Dendritic cell treated with granulocyte-macrophage colony-stimulating factor and Interleukin-4, amounts not matched to agents 40 ng/mL and 50 ng/mL, for 4 days (primary cell): ENCODE results near the gene CDK17.
"Not testable (repeated sequence)": the region's sequence is repeated elsewhere in the genome, so short reads cannot be mapped to it uniquely, and the experiment has no call there.

Experiments used
- H3K27ac Mint-ChIP-seq: one replicate; pipeline ENCODE4 v1.8.0; 2022; ENCODE audit warnings: mild to moderate bottlenecking, mixed read lengths
- H3K27me3 Mint-ChIP-seq: one replicate; pipeline ENCODE4 v1.8.0; 2022; ENCODE audit warnings: mild to moderate bottlenecking, mixed read lengths
- H3K36me3 Mint-ChIP-seq: one replicate; pipeline ENCODE4 v1.8.0; 2022; ENCODE audit warnings: low read depth, mixed read lengths
- H3K4me1 Mint-ChIP-seq: one replicate; pipeline ENCODE4 v1.8.0; 2022; ENCODE audit warnings: low read depth, mixed read lengths
- H3K4me3 Mint-ChIP-seq: one replicate; pipeline ENCODE4 v1.8.0; 2022; ENCODE audit warnings: mild to moderate bottlenecking, moderate library complexity, mixed read lengths
- H3K9me3 Mint-ChIP-seq: one replicate; pipeline ENCODE4 v1.8.0; 2022; ENCODE audit warnings: mixed read lengths
- intact Hi-C: fragments of 100-400 bp; cut with micrococcal nuclease; formaldehyde crosslinking; loops from one replicate; pipeline ENCODE4 v1.15.0; 2022

The CDK17 gene

DNA sequence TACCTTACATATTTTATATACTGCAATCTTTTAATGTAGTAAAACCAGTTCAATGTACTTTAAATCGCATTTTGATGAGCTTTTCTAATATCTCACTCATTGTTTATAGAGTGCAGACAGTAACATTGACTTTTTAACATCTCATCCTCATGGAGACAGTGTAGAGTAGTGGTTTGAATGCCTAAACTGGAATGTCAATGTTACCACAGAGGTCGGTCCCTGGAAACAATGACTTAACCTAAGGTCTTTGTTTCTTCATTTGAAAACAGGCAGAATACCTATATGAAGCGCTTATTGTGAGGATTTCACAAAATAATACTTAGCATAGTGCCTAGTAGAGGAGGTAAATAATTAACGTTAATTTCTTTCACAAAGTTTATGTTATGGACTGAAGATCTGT is 5.0 kb downstream of the CDK17 start:
- no peaks in the 10 kb centered on the region for H3K9me3 Mint-ChIP-seq
- H3K4me1 Mint-ChIP-seq: peaks cover 17% of the 10 kb centered on the region
- H3K4me3 Mint-ChIP-seq: no peak overlapping the region
- no peaks in the 10 kb centered on the region for H3K27me3 Mint-ChIP-seq
- intact Hi-C loops: loop anchor here (5.0 kb wide), 2 partner anchors 43 to 358 kb away; partner anchors contain the start of gene LTA4H
- no peak overlapping the region for H3K27ac Mint-ChIP-seq
- peaks cover 13% of the 10 kb centered on the region for H3K36me3 Mint-ChIP-seq

GRCh38 chr12:96393229-96393628 is 7.0 kb downstream of the CDK17 start:
- H3K36me3 Mint-ChIP-seq, H3K4me3 Mint-ChIP-seq, H3K9me3 Mint-ChIP-seq, H3K27ac Mint-ChIP-seq, intact Hi-C loops, H3K4me1 Mint-ChIP-seq, H3K27me3 Mint-ChIP-seq: not testable (repeated sequence)

- Mint-ChIP-seq H3K36me3 (no peaks in the 10 kb centered on the region), H3K9me3 (no peaks in the 10 kb centered on the region), H3K4me3 (no peak overlapping the region), H3K27me3 (no peaks in the 10 kb centered on the region), H3K27ac (no peak overlapping the region), H3K4me1 (peaks cover 6% of the 10 kb centered on the region)
- intact Hi-C loops: no loop called here
Measured at GRCh38 chr12:96392397-96392796, 7.8 kb downstream of the CDK17 start.

DNA sequence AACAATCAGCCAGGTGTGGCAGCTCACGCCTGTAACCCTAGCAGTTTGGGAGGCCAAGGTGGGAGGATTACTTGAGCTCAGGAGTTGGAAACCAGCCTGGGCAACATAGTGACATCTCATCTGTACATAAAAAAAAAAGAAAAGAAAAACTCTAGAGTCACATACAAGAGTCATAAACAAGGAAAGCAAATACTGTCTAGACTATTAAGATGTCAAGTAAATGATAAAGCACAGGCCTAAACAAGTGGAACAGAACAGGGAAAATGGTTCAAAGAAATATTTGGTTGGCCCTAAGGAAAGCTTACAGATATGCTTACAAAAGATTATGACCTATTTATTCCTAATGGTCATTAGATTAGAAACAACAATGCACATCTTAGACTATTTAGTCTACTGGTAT is 12.3 kb downstream of the CDK17 start:
- Mint-ChIP-seq H3K27ac (no peak overlapping the region), H3K9me3 (no peaks in the 10 kb centered on the region), H3K36me3 (peaks cover 9% of the 10 kb centered on the region), H3K27me3 (no peaks in the 10 kb centered on the region), H3K4me1 (peaks cover 27% of the 10 kb centered on the region), H3K4me3 (no peak overlapping the region)
- intact Hi-C loops: no loop called here

GRCh38 chr12:96386794-96387193 is 13.4 kb downstream of the CDK17 start:
- H3K4me1 Mint-ChIP-seq: peaks cover 30% of the 10 kb centered on the region
- H3K9me3 Mint-ChIP-seq: no peaks in the 10 kb centered on the region
- intact Hi-C loops: no loop called here
- no peak overlapping the region for H3K4me3 Mint-ChIP-seq
- H3K36me3 Mint-ChIP-seq: peaks cover 9% of the 10 kb centered on the region
- no peak overlapping the region for H3K27ac Mint-ChIP-seq
- no peaks in the 10 kb centered on the region for H3K27me3 Mint-ChIP-seq

- Mint-ChIP-seq H3K4me3 (no peak overlapping the region), H3K36me3 (peaks cover 9% of the 10 kb centered on the region), H3K4me1 (peaks cover 35% of the 10 kb centered on the region), H3K27ac (no peak overlapping the region), H3K9me3 (no peaks in the 10 kb centered on the region), H3K27me3 (no peaks in the 10 kb centered on the region)
- intact Hi-C loops: no loop called here
Measured at GRCh38 chr12:96383991-96384390, 16.2 kb downstream of the CDK17 start.

GRCh38 chr12:96383371-96383770 is 16.9 kb downstream of the CDK17 start:
- Mint-ChIP-seq H3K4me1 (peaks cover 35% of the 10 kb centered on the region), H3K27me3 (no peaks in the 10 kb centered on the region), H3K27ac (no peak overlapping the region), H3K4me3 (no peak overlapping the region), H3K36me3 (peaks cover 9% of the 10 kb centered on the region), H3K9me3 (no peaks in the 10 kb centered on the region)
- intact Hi-C loops: no loop called here

DNA sequence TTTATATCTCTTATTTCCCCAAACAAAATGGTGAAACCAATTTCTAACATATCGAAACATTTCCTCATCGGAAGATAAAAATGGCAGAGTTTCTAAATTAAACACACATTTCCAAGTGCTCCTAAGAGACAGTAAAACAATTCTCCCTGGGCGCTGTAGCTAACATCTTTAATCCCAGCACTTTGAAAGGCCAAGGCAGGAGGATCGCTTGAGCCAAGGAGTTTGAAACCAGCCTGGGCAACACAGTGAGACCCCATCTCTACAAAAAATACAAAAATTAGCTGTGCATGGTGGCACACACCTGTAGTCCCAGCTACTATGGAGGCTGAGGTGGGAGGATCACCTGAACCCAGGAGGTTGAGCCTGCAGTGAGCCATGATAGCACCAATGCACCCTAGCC is 20.5 kb downstream of the CDK17 start:
- not testable (repeated sequence) for H3K4me3 Mint-ChIP-seq, H3K27ac Mint-ChIP-seq, H3K36me3 Mint-ChIP-seq, H3K27me3 Mint-ChIP-seq, H3K9me3 Mint-ChIP-seq
- intact Hi-C loops: loop anchor here (10.0 kb wide), 1 partner anchor 75 kb away; no protein-coding TSS in a partner anchor
- H3K4me1 Mint-ChIP-seq: peaks cover 42% of the 10 kb centered on the region

DNA sequence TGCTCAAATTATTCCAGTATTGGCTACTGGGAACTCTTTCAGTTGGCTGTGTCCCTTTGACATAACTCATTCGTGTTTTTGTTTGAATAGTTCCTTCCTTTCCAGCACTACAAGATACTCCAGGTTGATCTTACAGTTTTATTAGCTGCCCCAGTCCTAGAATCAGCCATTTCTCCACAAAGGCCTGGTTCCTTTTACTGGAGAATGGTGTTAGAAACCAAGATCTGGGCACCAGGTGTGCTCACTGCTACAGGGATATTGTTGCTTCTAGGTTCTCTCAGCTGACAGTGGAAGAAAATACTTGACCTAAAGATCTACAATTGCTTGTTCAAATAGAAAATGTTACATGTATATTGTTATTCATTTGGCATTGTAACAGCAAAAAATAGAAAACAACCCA is 21.9 kb downstream of the CDK17 start:
- Mint-ChIP-seq H3K36me3 (no peaks in the 10 kb centered on the region), H3K4me1 (peaks cover 45% of the 10 kb centered on the region), H3K9me3 (no peaks in the 10 kb centered on the region), H3K4me3 (no peak overlapping the region), H3K27ac (no peak overlapping the region), H3K27me3 (no peaks in the 10 kb centered on the region)
- intact Hi-C loops: loop anchor here (10.0 kb wide), 1 partner anchor 74 kb away; no protein-coding TSS in a partner anchor

DNA sequence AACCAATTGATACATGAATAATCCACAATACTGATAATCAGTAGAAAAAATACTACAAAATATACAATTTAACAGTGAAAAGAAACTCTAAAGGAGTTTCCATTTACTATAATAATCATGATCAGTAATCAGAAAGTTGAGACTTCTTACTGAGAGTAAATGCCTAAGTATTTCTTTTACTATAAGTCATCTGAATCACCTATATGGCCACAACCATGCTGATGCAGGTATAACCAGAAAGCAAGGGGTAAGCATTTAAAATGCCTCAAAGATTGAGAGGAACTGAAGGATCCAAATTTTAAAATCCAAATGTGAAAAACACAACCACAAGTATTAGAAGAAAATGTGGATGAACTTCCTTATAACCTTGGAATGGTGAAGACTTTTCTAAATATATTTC is 23.4 kb downstream of the CDK17 start:
- no peaks in the 10 kb centered on the region for H3K9me3 Mint-ChIP-seq
- H3K4me1 Mint-ChIP-seq: peaks cover 39% of the 10 kb centered on the region
- H3K27ac Mint-ChIP-seq: no peak overlapping the region
- no peaks in the 10 kb centered on the region for H3K27me3 Mint-ChIP-seq
- H3K4me3 Mint-ChIP-seq: no peak overlapping the region
- intact Hi-C loops: loop anchor here (10.0 kb wide), 1 partner anchor 72 kb away; no protein-coding TSS in a partner anchor
- no peaks in the 10 kb centered on the region for H3K36me3 Mint-ChIP-seq

DNA sequence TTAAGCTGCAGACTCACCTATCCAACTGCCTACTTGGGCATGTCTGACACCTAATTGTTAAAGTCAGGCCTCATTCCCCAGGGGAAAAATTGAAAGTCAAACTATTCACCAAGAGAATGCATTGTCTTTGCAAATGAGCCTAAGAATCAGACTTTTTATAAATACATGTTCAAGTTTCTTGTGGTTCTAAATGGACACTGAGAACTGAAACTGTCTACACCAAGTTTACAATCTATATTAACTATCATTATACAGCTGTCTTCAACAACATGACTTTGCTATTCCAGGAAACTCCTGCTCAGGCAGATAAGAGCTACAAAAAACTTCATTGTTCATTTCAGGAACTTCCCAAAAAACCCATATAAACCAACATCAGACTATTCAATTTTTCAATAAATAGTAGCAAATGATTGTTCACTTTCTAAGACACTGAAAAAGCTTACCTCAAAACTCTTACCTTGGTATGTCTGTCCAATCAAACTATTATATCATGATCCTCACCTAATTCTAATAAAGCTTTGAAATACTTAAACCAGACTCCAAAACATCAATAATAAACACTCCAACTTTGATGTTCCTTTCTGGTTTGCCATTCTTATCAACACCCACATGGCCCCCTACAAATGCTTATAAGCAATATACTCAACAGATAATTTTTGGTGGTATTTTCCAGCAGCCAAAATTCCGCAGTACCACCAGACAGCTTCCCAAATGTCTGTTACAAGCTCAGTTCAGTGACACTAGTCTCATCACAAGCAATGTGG is 24.2 kb downstream of the CDK17 start:
- no peaks in the 10 kb centered on the region for H3K36me3 Mint-ChIP-seq
- no peaks in the 10 kb centered on the region for H3K9me3 Mint-ChIP-seq
- H3K27ac Mint-ChIP-seq: peak overlapping the region; percentile 43
- peaks cover 47% of the 10 kb centered on the region for H3K4me1 Mint-ChIP-seq
- H3K27me3 Mint-ChIP-seq: no peaks in the 10 kb centered on the region
- peak overlapping the region; percentile 26 for H3K4me3 Mint-ChIP-seq
- intact Hi-C loops: loop anchor here (10.0 kb wide), 1 partner anchor 71 kb away; no protein-coding TSS in a partner anchor

GRCh38 chr12:96375170-96375569 is 25.1 kb downstream of the CDK17 start:
- Mint-ChIP-seq H3K9me3 (no peaks in the 10 kb centered on the region), H3K27ac (peak overlapping the region; percentile 43), H3K27me3 (no peaks in the 10 kb centered on the region), H3K4me1 (peaks cover 44% of the 10 kb centered on the region), H3K36me3 (no peaks in the 10 kb centered on the region), H3K4me3 (no peak overlapping the region)
- intact Hi-C loops: loop anchor here (10.0 kb wide), 1 partner anchor 70 kb away; no protein-coding TSS in a partner anchor

GRCh38 chr12:96371790-96372699 is 28.2 kb downstream of the CDK17 start:
- peaks cover 55% of the 10 kb centered on the region for H3K4me1 Mint-ChIP-seq
- no peaks in the 10 kb centered on the region for H3K9me3 Mint-ChIP-seq
- H3K27me3 Mint-ChIP-seq: no peaks in the 10 kb centered on the region
- H3K4me3 Mint-ChIP-seq: no peak overlapping the region
- H3K27ac Mint-ChIP-seq: no peak overlapping the region
- intact Hi-C loops: loop anchor here (10.0 kb wide), 1 partner anchor 67 kb away; no protein-coding TSS in a partner anchor
- H3K36me3 Mint-ChIP-seq: no peaks in the 10 kb centered on the region
